Esophagus (tissue), 2 donors: ENCODE data around the gene ANGPTL3. TPM values are rescaled to one million over a fixed set of nuclear protein-coding genes. Genes with fewer than 3 reads are reported as not detected.
"Not testable (repeated sequence)": the region's sequence is repeated elsewhere in the genome, so short reads cannot be mapped to it uniquely, and the experiment has no call there.

Experiments used
- H3K27ac ChIP-seq, 2 donors: one replicate each; pipeline ENCODE4 v1.5.1; 2013; ENCODE audit warnings: low read depth in 2 of 2, mild to moderate bottlenecking in 2 of 2, inconsistent platforms in 1 of 2, low read length in 1 of 2, moderate library complexity in 1 of 2
- H3K27me3 ChIP-seq, 2 donors: one replicate each; pipeline ENCODE4 v1.6.1; 2013; ENCODE audit warnings: low read length in 2 of 2, control low read depth in 1 of 2, mild to moderate bottlenecking in 1 of 2; ENCODE audit not compliant: insufficient read depth in 2 of 2, control insufficient read depth in 1 of 2
- H3K36me3 ChIP-seq, 2 donors: one replicate each; pipeline ENCODE4 v1.6.1; 2013; ENCODE audit warnings: low read length in 1 of 2; ENCODE audit not compliant: control insufficient read depth in 2 of 2, insufficient read depth in 2 of 2
- H3K4me1 ChIP-seq, 2 donors: one replicate each; pipeline ENCODE4 v1.6.1; 2013; ENCODE audit warnings: low read length in 1 of 2; ENCODE audit not compliant: control insufficient read depth in 2 of 2, insufficient read depth in 2 of 2
- H3K4me3 ChIP-seq, 2 donors: one replicate each; pipeline ENCODE4 v1.5.1; 2013; ENCODE audit warnings: low read length in 2 of 2, mild to moderate bottlenecking in 2 of 2, low read depth in 1 of 2, moderate library complexity in 1 of 2
- H3K9me3 ChIP-seq, 2 donors: one replicate each; pipeline ENCODE4 v1.6.1; 2013; ENCODE audit warnings: mild to moderate bottlenecking in 2 of 2, low read depth in 1 of 2, low read length in 1 of 2, moderate library complexity in 1 of 2; ENCODE audit not compliant: control insufficient read depth in 2 of 2, insufficient read depth in 1 of 2
- WGBS, 2 donors: extraction: QIAGEN DNeasy Blood & Tissue Kit; methylation state at CpG; one replicate each; pipeline ENCODE4 v1.1.7; 2013; 5-methylcytosine and 5-hydroxymethylcytosine counted together
- polyA plus RNA-seq, 2 donors: library from polyadenylated mRNA; stranded (reverse); fragments of 200-250 nt; gene quantifications; one replicate each; pipeline ENCODE4 v1.2.3, GENCODE V29; 2013
- donor health status: healthy with polysubstance abuse.
- donor health status: Bipolar disorder and iron deficiency.

The ANGPTL3 gene
- not detected for polyA plus RNA-seq

GRCh38 chr1:62597281-62597680 is at the start of gene ANGPTL3:
Gene ANGPTL3, plus strand, starts transcription at chr1:62597520. Its CDS starts 47 bp downstream, at chr1:62597567.
- no peaks in the 10 kb centered on the region for H3K9me3 ChIP-seq
- H3K4me3 ChIP-seq, result no peak within 1 kb of the TSS
- H3K36me3 ChIP-seq, result no peaks in the 10 kb centered on the region
- no peaks in the 10 kb centered on the region for H3K4me1 ChIP-seq
- no peaks in the 10 kb centered on the region for H3K27me3 ChIP-seq
- WGBS, 2 donors, result 58 to 94% methylated on average over 3 of the region's 3 CpGs
- no peak within 1 kb of the TSS for H3K27ac ChIP-seq

- Histone ChIP-seq H3K27me3 (no peaks in the 10 kb centered on the region), H3K36me3 (peaks cover 4% of the 10 kb centered on the region in 2 donors), H3K27ac (no peak overlapping the region), H3K9me3 (no peaks in the 10 kb centered on the region), H3K4me1 (no peaks in the 10 kb centered on the region), H3K4me3 (no peak overlapping the region)
- WGBS, 2 donors, result 94 to 95% methylated on average over 2 of the region's 2 CpGs
Observed at GRCh38 chr1:62561306-62561705, 36.0 kb upstream of the ANGPTL3 start.

- H3K4me1 ChIP-seq, H3K9me3 ChIP-seq, H3K4me3 ChIP-seq, H3K36me3 ChIP-seq, H3K27ac ChIP-seq, H3K27me3 ChIP-seq: not testable (repeated sequence)
- 97% methylated on average over 1 of the region's 1 CpG for WGBS, 2 donors
Observed at GRCh38 chr1:62567182-62567581, 30.1 kb upstream of the ANGPTL3 start.

GRCh38 chr1:62567926-62568325 is 29.4 kb upstream of the ANGPTL3 start:
- not testable (repeated sequence) for H3K27ac ChIP-seq, H3K9me3 ChIP-seq, H3K4me3 ChIP-seq, H3K36me3 ChIP-seq, H3K27me3 ChIP-seq, H3K4me1 ChIP-seq
- 72 to 78% methylated on average over 1 of the region's 1 CpG for WGBS, 2 donors

- H3K27ac ChIP-seq, H3K4me3 ChIP-seq, H3K4me1 ChIP-seq, H3K36me3 ChIP-seq, H3K9me3 ChIP-seq, H3K27me3 ChIP-seq: not testable (repeated sequence)
- 96% methylated on average over 4 of the region's 4 CpGs for WGBS, 2 donors
Observed at GRCh38 chr1:62571517-62571916, 25.8 kb upstream of the ANGPTL3 start.

GRCh38 chr1:62572476-62572875 is 24.8 kb upstream of the ANGPTL3 start:
- H3K4me1 ChIP-seq, result no peaks in the 10 kb centered on the region
- no peaks in the 10 kb centered on the region for H3K36me3 ChIP-seq
- no peak overlapping the region for H3K27ac ChIP-seq
- no peaks in the 10 kb centered on the region for H3K27me3 ChIP-seq
- H3K9me3 ChIP-seq, result no peaks in the 10 kb centered on the region
- H3K4me3 ChIP-seq, result no peak overlapping the region

GRCh38 chr1:62573675-62574074 is 23.6 kb upstream of the ANGPTL3 start:
- Histone ChIP-seq H3K4me3 (no peak overlapping the region), H3K9me3 (no peaks in the 10 kb centered on the region), H3K4me1 (no peaks in the 10 kb centered on the region), H3K27me3 (no peaks in the 10 kb centered on the region), H3K27ac (no peak overlapping the region), H3K36me3 (no peaks in the 10 kb centered on the region)
- 41 to 42% methylated on average over 2 of the region's 2 CpGs for WGBS, 2 donors

GRCh38 chr1:62585469-62586155 is 11.7 kb upstream of the ANGPTL3 start:
- Histone ChIP-seq H3K4me3 (no peak overlapping the region), H3K4me1 (no peaks in the 10 kb centered on the region), H3K27ac (no peak overlapping the region), H3K9me3 (no peaks in the 10 kb centered on the region), H3K27me3 (no peaks in the 10 kb centered on the region), H3K36me3 (no peaks in the 10 kb centered on the region)
- 36 to 55% methylated on average over 1 of the region's 1 CpG for WGBS, 2 donors

- Histone ChIP-seq H3K27me3 (no peaks in the 10 kb centered on the region), H3K4me1 (no peaks in the 10 kb centered on the region), H3K4me3 (no peak overlapping the region), H3K27ac (no peak overlapping the region), H3K36me3 (no peaks in the 10 kb centered on the region), H3K9me3 (no peaks in the 10 kb centered on the region)
Observed at GRCh38 chr1:62588000-62588399, 9.3 kb upstream of the ANGPTL3 start.

GRCh38 chr1:62589321-62589720 is 8.0 kb upstream of the ANGPTL3 start:
- H3K27ac ChIP-seq, result no peak overlapping the region
- no peaks in the 10 kb centered on the region for H3K9me3 ChIP-seq
- H3K27me3 ChIP-seq, result no peaks in the 10 kb centered on the region
- no peak overlapping the region for H3K4me3 ChIP-seq
- no peaks in the 10 kb centered on the region for H3K4me1 ChIP-seq
- 84 to 91% methylated on average over 3 of the region's 3 CpGs for WGBS, 2 donors
- H3K36me3 ChIP-seq, result no peaks in the 10 kb centered on the region
